Embryonic facial prominence (tissue), 1 donor: Measurements from ENCODE around the gene PANK4.
"Not testable (repeated sequence)": the region's sequence is repeated elsewhere in the genome, so short reads cannot be mapped to it uniquely, and the experiment has no call there.

Source experiments
- DNase-seq: peaks from one replicate; pipeline ENCODE4 v3.0.0-alpha.2; 2016; ENCODE audit errors: extremely low spot score

The PANK4 gene

DNA sequence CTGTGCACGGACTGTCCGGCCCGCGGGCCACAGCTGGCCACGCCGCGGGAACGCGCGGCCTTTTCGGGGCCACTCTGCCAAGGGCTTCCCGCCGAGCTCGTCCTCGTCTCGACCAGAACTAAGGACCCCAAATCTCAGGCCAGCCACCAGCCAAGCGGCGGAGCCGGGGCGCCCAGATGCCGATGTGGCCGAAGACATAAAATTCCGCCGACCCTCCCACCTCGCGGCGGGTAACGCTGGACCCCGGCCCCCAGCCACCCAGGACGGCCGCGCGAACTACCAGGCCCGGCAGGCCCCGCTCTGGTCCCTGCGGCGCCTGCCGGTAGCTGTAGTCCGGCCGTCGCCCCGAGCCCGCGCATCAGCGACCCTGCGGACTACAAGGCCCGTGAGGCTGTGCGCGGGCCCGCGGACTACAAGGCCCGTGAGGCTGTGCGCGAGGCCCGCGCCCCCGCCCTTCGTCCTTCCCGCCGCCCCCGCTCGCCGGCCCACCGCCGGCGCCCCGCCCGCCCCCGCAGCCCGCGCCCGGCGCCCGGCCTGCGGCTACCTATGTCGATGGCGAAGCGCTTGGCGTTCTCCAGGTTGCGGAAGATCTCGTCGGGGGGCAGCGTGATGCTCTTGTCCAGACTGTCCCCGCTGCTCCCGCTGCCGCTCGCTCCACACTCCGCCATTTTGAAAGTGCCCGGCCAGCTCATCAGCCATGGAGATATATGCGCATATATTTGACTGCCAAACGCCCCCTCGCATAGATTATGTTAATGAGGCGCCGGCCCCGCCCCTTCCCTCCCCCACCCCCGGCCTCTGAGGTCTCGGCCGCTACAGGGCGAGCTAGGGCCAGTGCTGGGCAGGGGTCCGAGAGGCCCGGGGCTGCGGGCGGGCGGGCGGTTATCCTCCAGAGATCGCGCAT, at the start of gene PANK4:
PANK4 (minus strand) TSS at position 677 of the 904 bp plus-strand sequence; CDS start at position 668, 9 bp downstream.
- DNase-seq = peak; percentile 79

DNA sequence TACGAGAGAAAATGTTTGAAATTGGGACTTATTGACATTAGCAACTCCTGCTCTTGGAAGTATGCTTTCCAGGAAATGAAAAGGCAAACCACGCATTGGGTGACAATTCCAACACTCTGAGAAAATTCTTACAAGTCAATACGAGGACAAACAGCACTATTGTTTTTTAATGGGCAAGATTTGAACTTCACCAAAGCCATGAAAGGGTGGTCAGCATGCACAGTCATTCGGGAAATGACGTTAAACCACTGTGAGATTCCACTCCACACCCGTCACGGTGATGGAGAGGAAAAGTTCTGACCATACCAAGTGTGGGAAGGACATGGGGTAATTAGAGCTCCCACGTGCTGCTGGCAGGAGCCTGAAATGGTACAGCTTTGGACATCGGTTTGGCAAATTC, 48.0 kb upstream of the PANK4 start:
- DNase-seq = no peak

DNA sequence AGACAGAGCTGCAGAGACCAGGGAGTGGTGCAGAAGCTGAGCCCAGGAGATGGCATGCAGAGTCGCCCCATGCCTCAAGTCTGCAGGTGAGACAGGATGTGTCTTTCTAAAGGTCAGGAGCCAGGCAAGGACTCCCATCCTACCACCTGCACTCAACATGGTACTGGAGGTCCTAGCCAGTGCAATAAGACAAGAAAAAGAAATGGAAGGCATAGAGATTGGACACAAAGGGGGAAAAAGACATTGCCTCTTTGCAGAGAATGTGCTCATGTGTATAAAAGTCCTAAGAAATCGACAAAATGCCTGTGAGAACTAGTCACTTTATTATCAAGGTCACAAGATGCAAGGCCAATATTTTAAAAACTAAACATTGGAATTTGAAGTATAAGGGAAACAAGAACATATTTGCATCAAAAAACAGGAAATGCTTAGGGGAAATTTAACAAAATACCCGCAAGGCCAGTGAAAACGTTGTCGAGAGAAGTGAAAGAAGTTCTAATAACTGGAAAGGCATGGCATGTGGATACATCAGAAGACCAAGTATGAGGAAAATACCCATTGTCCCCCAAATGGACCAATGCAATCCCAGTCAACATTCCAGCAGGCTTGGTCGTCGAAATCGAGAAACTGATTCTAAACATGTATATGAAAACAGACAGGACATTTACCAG, 47.0 kb upstream of the PANK4 start:
- DNase-seq = no peak

- no peak for DNase-seq
Measured at GRCh38 chr1:2571348-2571747, 45.0 kb upstream of the PANK4 start.

DNA sequence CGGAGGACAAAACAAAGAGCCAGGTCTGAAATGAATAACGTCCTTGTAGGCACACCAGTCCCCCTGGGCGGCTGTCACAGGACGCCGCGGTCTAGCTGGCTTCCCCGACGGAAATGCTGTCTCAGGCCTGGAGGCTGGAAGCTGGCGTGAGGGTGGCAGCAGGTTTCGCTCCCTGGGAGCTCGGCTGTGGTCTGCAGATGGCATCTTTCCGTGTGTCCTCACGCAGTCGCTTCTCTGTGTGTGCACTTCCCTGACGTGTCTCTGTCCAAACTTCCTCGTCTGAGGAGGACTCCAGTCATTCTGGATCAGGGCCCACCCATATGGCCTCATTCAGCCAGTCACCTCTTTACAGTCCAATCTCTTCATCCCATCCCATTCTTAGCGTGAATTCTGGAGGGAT, 43.9 kb upstream of the PANK4 start:
- DNase-seq = no peak

GRCh38 chr1:2569703-2570102, 43.3 kb upstream of the PANK4 start:
- DNase-seq = not testable (repeated sequence)

- no peak for DNase-seq
Measured at GRCh38 chr1:2569060-2569459, 42.7 kb upstream of the PANK4 start.

DNA sequence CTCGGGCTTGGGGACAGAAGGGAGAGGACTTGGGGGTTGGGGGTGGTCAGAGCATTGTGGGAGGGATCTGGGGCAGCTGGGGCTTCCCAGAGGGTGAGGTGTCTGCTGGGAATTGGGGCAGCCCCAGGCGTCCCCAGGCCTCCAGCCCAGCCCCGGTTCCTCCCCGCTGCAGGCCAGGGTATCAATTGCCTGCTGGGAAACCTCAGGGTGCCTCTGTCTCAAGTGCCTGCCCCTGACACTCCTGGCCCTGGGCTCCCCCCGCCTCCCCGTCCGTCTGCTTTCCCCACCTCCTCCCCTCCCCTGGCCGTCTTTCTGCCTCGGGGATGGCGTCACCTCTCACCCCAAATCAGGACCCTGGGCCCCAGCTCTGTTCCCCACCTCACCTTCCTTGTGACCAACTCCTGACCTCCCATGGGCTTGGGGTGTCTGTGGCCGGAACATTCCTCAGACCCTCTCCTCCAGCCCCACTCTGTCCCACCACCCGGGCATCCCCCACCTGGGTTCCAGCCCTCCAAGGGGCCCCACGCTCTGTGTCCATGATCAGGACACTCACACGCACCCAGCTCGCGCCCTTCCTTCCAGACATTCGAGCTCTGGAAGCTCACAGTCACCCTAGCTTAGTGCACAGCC, 41.9 kb upstream of the PANK4 start:
- not testable (repeated sequence) for DNase-seq

DNA sequence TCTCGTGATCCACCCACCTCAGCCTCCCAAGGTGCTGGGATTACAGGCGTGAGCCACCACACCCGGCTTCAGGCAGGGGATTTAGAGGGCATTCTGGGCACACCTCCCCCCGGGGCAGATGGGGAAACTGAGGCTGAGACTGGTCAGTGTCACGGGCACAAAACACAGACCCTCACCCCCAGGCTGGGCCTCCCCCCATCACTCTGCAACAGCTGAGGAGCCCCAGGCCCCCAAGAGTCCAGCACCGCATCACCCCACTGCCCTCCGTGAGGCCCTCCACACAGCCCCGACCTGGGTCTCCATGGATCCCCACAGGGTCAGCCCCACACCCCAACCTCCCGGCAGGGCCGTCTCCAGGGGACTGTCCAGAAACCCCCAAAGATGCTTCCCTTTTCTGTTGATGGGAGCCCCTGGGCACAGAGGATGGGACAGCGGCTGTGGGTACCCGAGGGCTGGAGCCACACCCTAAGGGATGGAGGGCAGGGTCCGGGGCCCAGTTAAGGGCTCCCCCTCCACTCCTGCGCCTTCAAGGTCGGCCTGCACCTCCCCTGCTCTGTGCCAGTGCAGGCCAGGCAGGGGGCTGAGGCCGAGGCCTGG, 40.8 kb upstream of the PANK4 start:
- DNase-seq = no peak

DNA sequence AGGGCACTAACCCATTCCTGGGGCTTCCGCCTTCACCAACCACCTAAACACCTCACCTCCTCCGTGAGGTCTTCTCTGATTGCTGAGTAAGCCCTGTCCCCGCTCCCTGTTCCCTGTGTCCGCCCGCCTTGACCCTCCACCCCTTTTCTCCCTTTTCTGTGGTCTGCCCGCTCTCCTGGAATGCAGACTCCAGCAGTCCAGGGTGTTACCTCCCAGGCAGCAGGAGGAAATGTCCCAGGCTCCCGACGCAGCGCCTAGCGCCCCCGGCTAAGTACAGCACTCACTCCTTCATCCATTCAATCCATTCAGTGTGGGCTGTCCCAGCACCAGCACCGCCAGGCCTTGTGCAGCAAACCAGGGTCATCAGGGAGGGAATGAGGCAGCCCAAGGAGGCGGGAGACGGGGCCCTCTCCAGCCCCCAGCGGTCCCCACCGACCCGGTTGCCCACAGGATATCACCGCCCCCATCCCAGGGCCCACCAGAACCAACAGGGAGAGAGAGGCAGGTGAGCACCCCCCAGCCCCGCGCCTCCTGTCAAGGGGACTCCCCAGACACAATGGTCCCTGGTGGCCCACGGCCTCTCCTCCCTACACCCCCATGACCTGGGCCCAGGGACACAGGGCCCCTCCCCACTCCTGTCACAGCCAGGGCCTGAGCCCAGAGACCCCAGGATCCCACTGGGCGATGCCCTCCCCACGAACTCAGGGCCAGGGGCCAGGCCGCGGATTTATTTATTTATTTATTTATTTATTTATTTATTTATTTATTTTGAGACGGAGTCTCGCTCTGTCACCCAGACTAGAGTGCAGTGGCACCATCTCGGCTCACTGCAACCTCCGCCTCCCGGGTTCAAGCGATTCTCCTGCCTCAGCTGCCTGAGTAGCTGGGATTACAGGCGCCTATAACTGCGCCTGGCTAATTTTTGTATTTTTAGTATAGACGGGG, 40.0 kb upstream of the PANK4 start:
- no peak for DNase-seq

DNA sequence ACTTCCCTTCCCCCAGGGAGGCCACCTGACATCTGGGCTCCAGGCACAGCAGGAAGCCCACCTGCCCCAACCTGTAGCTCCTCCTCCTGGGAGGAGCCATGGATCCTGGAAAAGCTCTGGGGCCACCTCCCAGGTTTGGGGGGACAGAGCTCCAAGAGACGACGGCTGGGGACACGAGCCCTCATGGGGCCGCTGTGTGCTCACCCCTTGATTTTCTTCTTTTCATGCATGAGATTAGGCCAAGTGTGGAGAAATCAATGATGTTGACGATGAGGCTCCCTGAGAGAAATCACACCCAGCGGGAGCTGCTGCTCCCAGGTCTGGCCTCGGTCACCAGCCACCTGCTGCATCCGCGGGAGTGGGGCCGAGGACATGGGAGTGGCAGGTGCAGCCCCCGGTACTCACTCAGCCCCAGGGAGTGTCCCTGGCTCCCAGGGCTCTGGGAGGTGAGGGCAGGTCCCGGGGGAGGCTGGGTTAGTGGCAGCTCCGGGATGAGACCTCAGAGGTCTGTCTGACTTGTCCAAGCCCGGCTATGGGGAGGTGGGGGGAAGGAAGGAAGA, 38.5 kb upstream of the PANK4 start:
- DNase-seq = no peak

- DNase-seq = no peak
Measured at GRCh38 chr1:2564006-2564814, 37.8 kb upstream of the PANK4 start.

DNA sequence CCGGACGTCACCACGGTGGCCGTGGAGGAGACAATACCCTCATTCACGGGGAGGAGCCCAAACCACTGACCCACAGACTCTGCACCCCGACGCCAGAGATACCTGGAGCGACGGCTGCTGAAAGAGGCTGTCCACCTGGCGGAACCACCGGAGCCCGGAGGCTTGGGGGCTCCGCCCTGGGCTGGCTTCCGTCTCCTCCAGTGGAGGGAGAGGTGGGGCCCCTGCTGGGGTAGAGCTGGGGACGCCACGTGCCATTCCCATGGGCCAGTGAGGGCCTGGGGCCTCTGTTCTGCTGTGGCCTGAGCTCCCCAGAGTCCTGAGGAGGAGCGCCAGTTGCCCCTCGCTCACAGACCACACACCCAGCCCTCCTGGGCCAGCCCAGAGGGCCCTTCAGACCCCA, 36.8 kb upstream of the PANK4 start:
- DNase-seq = no peak

DNA sequence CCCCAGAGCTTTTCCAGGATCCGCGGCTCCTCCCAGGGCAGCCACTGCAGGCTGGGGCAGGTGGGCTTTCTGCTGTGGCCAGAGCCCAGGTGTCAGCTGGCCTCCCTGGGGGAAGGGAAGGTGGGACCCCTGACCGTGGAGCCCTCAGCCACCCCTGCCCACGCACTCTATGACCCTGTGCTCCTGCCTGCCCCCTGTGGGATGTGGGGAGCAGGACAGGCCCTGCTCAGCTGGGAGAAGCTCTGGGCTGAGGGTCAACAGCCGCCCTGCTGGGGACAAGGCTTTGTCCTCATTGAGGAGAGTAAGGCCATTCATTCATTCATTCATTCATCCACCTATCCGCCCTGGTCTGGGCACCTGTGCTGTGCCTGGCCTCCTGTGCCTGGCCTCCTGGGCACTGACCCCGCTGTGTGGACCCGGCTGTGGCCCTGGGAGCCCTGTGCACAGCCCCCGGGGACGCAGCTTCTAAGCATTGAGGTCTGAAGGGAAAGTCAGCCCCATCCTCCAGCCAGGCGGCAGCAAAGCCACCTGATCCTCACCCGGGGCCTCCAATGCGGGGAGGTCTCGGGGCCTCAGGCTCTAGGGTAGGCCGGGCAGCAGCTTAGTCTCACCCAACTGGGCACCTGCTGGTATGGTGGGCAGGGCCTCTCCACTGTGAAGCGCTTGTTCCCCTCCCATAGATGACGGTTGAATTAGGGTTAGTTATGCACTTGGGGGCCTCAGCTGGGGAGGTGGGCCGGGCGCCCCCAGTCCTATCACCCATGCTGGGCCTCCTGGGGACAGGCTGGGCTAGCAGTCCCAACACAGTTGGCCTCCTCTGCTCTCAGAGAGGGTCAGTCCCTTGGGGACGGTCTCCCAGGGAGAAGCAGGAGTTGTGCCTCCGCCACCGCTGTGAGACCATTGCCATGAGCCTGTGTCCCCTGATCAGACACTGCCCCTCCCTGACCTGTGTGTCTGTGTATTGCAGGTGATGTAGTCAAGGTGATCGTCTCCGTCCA, 35.8 kb upstream of the PANK4 start:
- no peak for DNase-seq

DNA sequence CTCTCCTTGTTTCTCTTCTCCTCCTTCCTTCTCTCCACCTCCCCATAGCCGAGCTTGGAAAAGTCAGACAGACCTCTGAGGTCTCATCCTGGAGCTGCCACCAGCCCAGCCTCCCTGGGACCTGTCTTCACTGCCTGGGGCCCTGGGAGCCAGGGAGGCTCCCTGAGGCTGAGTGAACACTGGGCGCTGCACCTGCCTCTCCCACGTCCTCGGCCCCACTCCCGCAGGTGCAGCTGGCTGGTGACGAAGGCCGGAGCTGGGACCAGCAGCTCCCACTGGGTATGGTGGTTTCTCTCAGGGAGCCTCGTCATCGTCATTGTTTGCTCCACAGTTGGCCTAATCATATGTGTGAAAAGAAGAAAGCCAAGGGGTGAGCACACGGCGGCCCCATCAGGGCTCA, 35.0 kb upstream of the PANK4 start:
- DNase-seq = no peak

DNA sequence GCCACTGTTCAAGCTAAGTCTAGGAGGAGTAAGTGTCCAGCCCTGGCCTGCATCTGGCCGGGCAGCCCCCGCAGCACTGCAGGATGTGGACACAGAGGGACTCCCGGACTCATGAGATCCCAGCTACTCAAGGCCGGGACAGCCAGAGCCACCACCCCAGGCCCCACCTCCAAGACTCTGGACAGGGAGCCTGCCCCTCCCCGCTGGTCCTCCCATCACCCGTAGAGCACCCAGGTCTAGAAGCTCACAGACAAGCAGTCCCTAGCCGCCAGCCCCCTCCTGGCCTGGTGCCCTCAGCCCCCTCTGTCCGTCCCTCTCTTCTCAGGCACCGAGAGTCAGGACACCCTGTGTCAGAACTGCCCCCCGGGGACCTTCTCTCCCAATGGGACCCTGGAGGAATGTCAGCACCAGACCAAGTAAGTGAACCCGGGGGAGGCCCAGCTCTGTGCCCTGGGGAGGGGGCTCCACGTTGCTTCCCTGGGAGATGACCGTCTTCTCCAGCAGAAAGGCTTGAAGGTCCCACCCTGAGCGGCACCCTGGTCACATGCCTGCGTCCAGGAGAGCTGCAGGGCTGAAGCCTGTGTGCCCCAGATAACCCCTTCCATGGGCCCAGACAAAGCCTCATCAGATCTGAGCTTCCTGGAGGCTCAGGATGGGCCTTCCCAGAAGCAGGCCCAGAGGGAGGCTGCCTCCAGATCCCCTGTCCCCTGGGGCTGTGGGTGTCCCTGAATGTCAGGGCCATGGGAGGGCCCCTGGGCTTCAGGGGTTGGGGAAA, 34.1 kb upstream of the PANK4 start:
- DNase-seq = no peak

- DNase-seq = no peak
Measured at GRCh38 chr1:2559509-2560298, 33.3 kb upstream of the PANK4 start.
